Measurements from ENCODE around the gene ZFP14.
"Not testable (repeated sequence)": the region's sequence is repeated elsewhere in the genome, so short reads cannot be mapped to it uniquely, and the experiment has no call there.

GRCh38 chr19:36315164-36315563, 63.8 kb downstream of the ZFP14 start:
- TF ChIP-seq CTCF, POLR2A (IDR thresholded peaks at IDR 0.05): not testable (repeated sequence)

Data from adrenal gland (tissue), 5 donors.